Left lung (tissue), 10 donors: ENCODE results near the gene PAPSS2. TPM values are rescaled to one million over a fixed set of nuclear protein-coding genes. Genes with fewer than 3 reads are reported as not detected.

ENCODE experiments used
- ATAC-seq: fragments of 200-7000 bp; cut with Tn5 transposase; one replicate; pipeline ENCODE4 v1.9.1; 2020; ENCODE audit warnings: moderate library complexity
- DNase-seq, 4 donors: peaks; one replicate each; pipeline ENCODE4 v3.0.0-alpha.2; 2013 to 2020
- H3K27ac ChIP-seq, 2 donors: fragments of 200-600 bp; sonication (generic) in 1 of 2; one replicate each; pipeline versions ENCODE4 v1.5.0 to v1.8.0; 2020 to 2021
- H3K27me3 ChIP-seq, 2 donors: fragments of 200-600 bp; sonication (generic) in 1 of 2; one replicate each; pipeline versions ENCODE4 v1.5.0 to v1.8.0; 2020 to 2021
- H3K36me3 ChIP-seq, 2 donors: fragments of 200-600 bp; sonication (generic) in 1 of 2; one replicate each; pipeline versions ENCODE4 v1.5.0 to v1.8.0; 2020 to 2021
- H3K4me1 ChIP-seq, 2 donors: fragments of 200-600 bp; one replicate each; pipeline ENCODE4 v1.8.0; 2021
- H3K4me3 ChIP-seq, 2 donors: fragments of 200-600 bp; sonication (generic) in 1 of 2; one replicate each; pipeline versions ENCODE4 v1.5.0 to v1.8.0; 2020 to 2021; ENCODE audit warnings: mild to moderate bottlenecking in 1 of 2
- H3K9me3 ChIP-seq, 2 donors: fragments of 200-600 bp; sonication (generic) in 1 of 2; one replicate each; pipeline versions ENCODE4 v1.5.0 to v1.8.0; 2020 to 2021
- intact Hi-C, 2 donors: fragments of 100-400 bp; cut with DNase I; formaldehyde crosslinking; loops; one replicate each; pipeline versions ENCODE4 v1.11.2 to v1.14.2; 2022
- polyA plus RNA-seq, 6 donors: library from polyadenylated mRNA; unstranded; fragments of 120-200 nt; gene quantifications; one replicate each; pipeline ENCODE4 v1.2.1, GENCODE V29; 2013; ENCODE audit not compliant: insufficient read length in 6 of 6
- total RNA-seq, 2 donors: library from RNA; stranded (reverse); fragmentation: NEBNext Ultra II Directional; extraction: Animal tissue kit (Norgen Biotek cat#: 25700); gene quantifications; one replicate each; pipeline ENCODE4 v1.2.1, GENCODE V29; 2021
- TF ChIP-seq, protein P1 (sequence below), 2 donors: fragments of 200-600 bp; sonication (generic) in 1 of 2; IDR thresholded peaks; one replicate each; pipeline versions ENCODE4 v1.5.0 to v1.8.0; 2021; ENCODE audit warnings: antibody characterized with exemption in 2 of 2
- donor health status: DM: no; HTN: yes; CAD: no.
- donor health status: DM: no; HTN: no; CAD: no.

The PAPSS2 gene
- total and polyA plus RNA-seq, 8 donors = 49.0 to 183 (median 58.0) TPM

DNA sequence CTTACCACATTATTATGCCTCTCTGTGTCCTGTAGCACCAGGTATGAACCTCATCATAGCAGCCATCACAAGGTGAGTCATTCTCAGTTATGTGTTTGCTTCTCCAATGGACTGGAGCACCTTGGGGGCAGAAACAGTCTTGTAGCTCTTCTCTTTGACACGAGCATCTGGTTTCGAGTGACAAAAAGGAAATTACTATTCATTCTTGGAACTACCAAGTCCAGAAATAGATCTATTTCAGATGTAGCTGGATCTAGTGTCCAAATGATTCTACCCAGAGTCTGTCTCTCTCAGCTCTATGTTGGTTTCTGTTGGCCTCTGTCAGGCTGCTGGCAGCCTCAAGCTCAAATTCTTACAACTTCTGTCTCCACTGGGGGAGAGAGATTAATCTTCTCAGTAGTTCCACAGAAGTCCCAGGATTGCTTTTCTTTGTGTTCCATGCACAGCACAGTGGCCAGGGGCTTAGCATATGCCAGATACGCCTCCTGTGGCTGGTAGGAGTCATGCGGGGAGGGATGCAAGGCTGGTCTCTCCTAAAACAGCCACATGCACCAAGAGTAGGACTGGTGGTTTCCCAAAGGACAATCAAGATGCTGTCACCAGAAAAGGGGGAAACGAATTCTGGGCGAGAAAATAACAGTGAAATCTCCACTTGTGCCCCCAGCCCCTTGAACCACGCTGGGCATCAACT is 37.2 kb upstream of the PAPSS2 start:
- peaks cover 0 to 8% of the 10 kb centered on the region in 2 donors for H3K4me1 ChIP-seq
- no peaks in the 10 kb centered on the region for H3K27me3 ChIP-seq
- H3K36me3 ChIP-seq = no peaks in the 10 kb centered on the region
- DNase-seq (no peak), ATAC-seq (no peak)
- intact Hi-C loops = no loop called here
- TF ChIP-seq, protein P1, sequence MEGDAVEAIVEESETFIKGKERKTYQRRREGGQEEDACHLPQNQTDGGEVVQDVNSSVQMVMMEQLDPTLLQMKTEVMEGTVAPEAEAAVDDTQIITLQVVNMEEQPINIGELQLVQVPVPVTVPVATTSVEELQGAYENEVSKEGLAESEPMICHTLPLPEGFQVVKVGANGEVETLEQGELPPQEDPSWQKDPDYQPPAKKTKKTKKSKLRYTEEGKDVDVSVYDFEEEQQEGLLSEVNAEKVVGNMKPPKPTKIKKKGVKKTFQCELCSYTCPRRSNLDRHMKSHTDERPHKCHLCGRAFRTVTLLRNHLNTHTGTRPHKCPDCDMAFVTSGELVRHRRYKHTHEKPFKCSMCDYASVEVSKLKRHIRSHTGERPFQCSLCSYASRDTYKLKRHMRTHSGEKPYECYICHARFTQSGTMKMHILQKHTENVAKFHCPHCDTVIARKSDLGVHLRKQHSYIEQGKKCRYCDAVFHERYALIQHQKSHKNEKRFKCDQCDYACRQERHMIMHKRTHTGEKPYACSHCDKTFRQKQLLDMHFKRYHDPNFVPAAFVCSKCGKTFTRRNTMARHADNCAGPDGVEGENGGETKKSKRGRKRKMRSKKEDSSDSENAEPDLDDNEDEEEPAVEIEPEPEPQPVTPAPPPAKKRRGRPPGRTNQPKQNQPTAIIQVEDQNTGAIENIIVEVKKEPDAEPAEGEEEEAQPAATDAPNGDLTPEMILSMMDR (IDR thresholded peaks at IDR 0.05) = no peak
- H3K27ac ChIP-seq = no peak overlapping the region
- no peaks in the 10 kb centered on the region for H3K9me3 ChIP-seq
- H3K4me3 ChIP-seq = no peak overlapping the region

DNA sequence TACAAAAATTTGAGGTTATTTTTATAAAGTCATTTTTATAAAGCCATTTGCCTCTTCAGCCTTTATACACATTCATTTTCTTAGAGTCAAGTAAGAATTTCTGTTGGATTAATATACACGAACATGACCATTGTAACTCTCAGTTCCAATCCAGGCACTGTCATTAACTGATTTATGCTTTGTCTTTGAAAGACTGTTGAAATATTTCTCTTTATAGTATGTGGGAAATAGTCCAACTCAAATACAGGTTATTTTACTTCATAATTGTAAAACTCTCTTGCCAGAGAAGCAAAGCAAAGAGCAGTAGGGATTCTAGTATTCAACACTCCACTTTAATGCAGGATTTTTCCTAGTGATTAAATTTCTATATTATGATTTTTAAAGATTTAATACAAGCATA is 36.5 kb upstream of the PAPSS2 start:
- TF ChIP-seq, protein P1 (IDR thresholded peaks at IDR 0.05) = no peak
- Histone ChIP-seq H3K27ac (no peak overlapping the region), H3K36me3 (no peaks in the 10 kb centered on the region), H3K4me1 (peaks cover 0 to 8% of the 10 kb centered on the region in 2 donors), H3K9me3 (no peaks in the 10 kb centered on the region), H3K4me3 (no peak overlapping the region), H3K27me3 (no peaks in the 10 kb centered on the region)
- intact Hi-C loops = no loop called here
- DNase-seq (no peak), ATAC-seq (no peak)

DNA sequence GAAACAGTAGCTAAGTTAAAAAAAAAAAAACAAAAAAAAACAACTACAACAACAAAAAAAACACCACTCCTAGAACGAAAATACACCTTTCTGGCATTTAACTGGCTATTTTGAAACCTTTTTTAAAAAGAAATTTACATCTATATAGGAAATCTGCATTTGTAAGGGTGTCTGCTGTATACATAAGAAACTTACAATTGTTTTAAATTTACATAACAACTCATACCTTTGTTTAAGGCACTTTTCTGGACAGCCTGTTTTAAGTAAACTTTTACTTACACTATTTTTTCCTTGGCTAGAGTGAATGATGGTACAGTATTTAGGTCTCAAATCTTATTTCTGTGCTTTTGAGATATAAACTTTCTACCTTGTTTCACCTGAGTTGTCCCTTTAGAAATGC is 34.0 kb upstream of the PAPSS2 start:
- Histone ChIP-seq H3K27ac (peak overlapping the region; percentile 25 to 80), H3K9me3 (no peaks in the 10 kb centered on the region), H3K27me3 (no peaks in the 10 kb centered on the region), H3K4me1 (no peaks in the 10 kb centered on the region), H3K36me3 (no peaks in the 10 kb centered on the region), H3K4me3 (no peak overlapping the region)
- intact Hi-C loops = no loop called here
- TF ChIP-seq, protein P1 (IDR thresholded peaks at IDR 0.05) = no peak
- DNase-seq (no peak), ATAC-seq (no peak)

DNA sequence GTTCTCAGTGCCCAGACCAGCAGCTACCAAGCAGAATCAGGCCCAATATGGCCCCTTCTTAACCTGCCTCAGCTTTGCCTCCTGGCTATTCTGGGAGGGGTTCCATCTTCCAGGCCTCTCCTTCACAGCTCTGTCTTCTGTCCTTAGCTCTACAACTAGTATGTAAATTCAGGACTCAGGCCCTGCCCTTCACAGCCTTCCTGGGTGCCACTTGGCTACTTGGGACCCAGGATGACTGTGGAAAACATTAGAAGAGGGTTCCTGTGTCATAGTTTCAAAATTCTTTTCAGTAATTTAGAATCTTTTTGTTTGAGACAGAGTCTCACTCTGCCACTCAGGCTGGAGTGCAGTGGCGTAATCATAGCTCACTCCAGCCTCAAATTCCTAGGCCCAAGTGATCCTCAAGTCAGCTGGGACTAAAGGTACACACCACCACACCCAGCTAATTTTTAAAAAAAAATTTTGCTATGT is 33.2 kb upstream of the PAPSS2 start:
- DNase-seq (peak in 2 of 4 donors; percentile 57 to 62), ATAC-seq (peak; percentile 97)
- Histone ChIP-seq H3K4me3 (no peak overlapping the region), H3K36me3 (no peaks in the 10 kb centered on the region), H3K9me3 (no peaks in the 10 kb centered on the region), H3K27ac (peak overlapping the region; percentile 25 to 80), H3K27me3 (no peaks in the 10 kb centered on the region), H3K4me1 (no peaks in the 10 kb centered on the region)
- TF ChIP-seq, protein P1 (IDR thresholded peaks at IDR 0.05) = no peak
- intact Hi-C loops = no loop called here

DNA sequence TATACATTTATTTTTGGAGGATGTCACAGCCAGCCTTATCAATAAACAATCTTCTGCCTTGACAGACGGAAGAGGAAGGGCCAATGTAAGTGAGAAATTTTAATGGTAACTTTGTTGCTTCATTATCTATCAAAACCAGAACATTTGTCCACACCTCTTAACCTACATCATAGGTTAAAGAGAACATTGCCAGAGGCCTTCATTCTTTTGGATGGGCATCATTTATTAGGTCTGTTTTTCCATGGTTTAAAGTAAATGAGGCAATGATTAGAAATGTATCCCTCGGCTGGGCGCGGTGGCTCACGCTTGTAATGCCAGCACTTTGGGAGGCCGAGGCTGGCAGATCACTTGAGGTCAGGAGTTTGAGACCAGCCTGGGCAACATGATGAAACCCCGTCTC is 29.5 kb upstream of the PAPSS2 start:
- peaks cover 0 to 2% of the 10 kb centered on the region in 2 donors for H3K9me3 ChIP-seq
- no peaks in the 10 kb centered on the region for H3K36me3 ChIP-seq
- H3K4me3 ChIP-seq = no peak overlapping the region
- TF ChIP-seq, protein P1 (IDR thresholded peaks at IDR 0.05) = no peak
- intact Hi-C loops = no loop called here
- H3K27me3 ChIP-seq = no peaks in the 10 kb centered on the region
- H3K27ac ChIP-seq = no peak overlapping the region
- DNase-seq (no peak), ATAC-seq (no peak)
- H3K4me1 ChIP-seq = no peaks in the 10 kb centered on the region
